Activated CD4-positive, alpha-beta T cell treated with anti-CD3 and anti-CD28 coated beads, Interleukin-2, amount 10 ng/mL, durations not matched to agents 24 days and 14 days (primary cell): ENCODE data around the gene NAB2. TPM values are rescaled to one million over a fixed set of nuclear protein-coding genes. Genes with fewer than 3 reads are reported as not detected.

ENCODE experiments used
- DNase-seq: peaks from one replicate; pipeline ENCODE4 v3.0.0; 2022
- H3K27ac Mint-ChIP-seq: one replicate; pipeline ENCODE4 v1.8.0; 2022; ENCODE audit warnings: mild to moderate bottlenecking, mixed read lengths
- H3K27me3 Mint-ChIP-seq: one replicate; pipeline ENCODE4 v1.8.0; 2022; ENCODE audit warnings: mixed read lengths
- H3K36me3 Mint-ChIP-seq: one replicate; pipeline ENCODE4 v1.8.0; 2022; ENCODE audit warnings: low read depth, mild to moderate bottlenecking, mixed read lengths
- H3K4me1 Mint-ChIP-seq: one replicate; pipeline ENCODE4 v1.8.0; 2021; ENCODE audit warnings: mixed read lengths
- H3K4me3 Mint-ChIP-seq: one replicate; pipeline ENCODE4 v1.8.0; 2022; ENCODE audit warnings: mild to moderate bottlenecking, moderate library complexity, mixed read lengths
- H3K9me3 Mint-ChIP-seq: one replicate; pipeline ENCODE4 v1.8.0; 2021; ENCODE audit warnings: mixed read lengths
- intact Hi-C: fragments of 100-400 bp; cut with micrococcal nuclease; formaldehyde crosslinking; loops from one replicate; pipeline ENCODE4 v1.15.1; 2023
- total RNA-seq: library from RNA; stranded (reverse); gene quantifications from 2 replicates; pipeline ENCODE4 v1.2.3, GENCODE V29; 2022

NAB2 gene
- total RNA-seq, 1 donor from 2014 or later, result 76.7 TPM

DNA sequence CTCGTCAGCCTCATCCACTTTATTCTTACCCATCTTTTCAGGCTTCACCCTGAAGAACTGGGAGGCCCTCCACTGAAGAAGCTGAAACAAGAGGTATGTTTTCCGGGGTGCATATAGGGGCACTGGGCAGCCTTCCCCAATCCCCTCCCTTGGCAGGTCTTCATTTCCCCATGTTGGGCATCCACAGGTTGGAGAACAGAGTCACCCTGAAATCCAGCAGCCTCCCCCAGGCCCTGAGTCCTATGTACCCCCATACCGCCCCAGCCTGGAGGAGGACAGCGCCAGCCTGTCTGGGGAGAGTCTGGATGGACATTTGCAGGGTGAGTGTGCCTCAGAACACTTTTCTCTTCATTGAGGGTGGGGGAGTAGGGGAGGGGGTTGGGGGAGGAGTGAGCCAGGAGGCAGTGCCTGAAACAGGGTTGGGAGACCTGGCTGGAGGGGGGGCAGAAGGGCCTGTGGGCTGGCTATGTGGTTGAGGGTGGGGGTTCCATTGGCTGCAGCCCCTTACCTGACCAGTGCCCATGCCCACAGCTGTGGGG lies 4.0 kb downstream of the NAB2 start:
- intact Hi-C loops, result loop anchor here (1.0 to 2.0 kb wide), 2 partner anchors 14 to 24 kb away; partner anchors contain the start of gene NEMP1
- peaks cover 62% of the 10 kb centered on the region for H3K4me1 Mint-ChIP-seq
- DNase-seq, result no peak
- H3K27me3 Mint-ChIP-seq, result no peaks in the 10 kb centered on the region
- H3K27ac Mint-ChIP-seq, result peak overlapping the region; percentile 87
- H3K9me3 Mint-ChIP-seq, result no peaks in the 10 kb centered on the region
- peaks cover 69% of the 10 kb centered on the region for H3K36me3 Mint-ChIP-seq
- H3K4me3 Mint-ChIP-seq, result peak overlapping the region; percentile 96

DNA sequence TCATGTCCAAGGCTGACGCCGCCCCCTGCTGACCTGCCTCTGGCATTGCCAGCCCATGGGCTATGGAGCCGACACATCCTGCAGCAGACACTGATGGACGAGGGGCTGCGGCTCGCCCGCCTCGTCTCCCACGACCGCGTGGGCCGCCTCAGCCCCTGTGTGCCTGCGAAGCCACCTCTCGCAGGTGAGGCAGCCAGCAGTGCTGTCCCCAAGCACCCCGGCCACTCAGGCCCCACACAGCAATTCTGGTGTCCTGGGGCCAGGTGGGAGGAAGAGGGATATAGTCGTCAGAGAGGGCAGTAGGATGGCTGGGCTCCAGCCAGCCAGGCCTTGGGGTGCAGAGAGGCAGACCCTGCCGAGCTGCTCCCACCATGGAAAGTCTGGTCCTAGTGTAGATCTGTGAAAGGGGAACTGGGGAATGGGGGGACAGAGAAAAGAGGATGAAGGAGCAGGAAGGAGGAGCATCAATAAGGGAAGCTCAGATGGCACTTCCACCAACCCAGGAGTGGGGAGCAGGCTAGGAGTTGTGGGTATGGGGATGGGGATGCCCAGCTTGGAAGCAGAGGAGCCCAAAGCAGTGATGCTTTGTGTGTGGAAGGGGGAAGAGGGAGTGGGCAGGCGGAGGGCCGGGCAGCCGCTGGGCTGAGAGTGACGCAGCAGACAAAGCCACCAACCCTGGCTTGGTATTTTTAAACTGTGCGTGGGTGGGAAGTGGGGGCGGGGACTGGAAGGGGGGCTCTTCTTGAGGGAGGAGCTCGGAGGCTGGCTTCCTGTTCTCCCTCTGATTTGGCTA lies 4.7 kb downstream of the NAB2 start:
- peak overlapping the region; percentile 87 for H3K27ac Mint-ChIP-seq
- peaks cover 58% of the 10 kb centered on the region for H3K4me1 Mint-ChIP-seq
- peak; percentile 87 for DNase-seq
- peaks cover 71% of the 10 kb centered on the region for H3K36me3 Mint-ChIP-seq
- H3K4me3 Mint-ChIP-seq, result peak overlapping the region; percentile 96
- H3K27me3 Mint-ChIP-seq, result no peaks in the 10 kb centered on the region
- intact Hi-C loops, result loop anchor here (1.0 to 2.0 kb wide), 2 partner anchors 15 to 24 kb away; partner anchors contain the start of gene NEMP1
- no peaks in the 10 kb centered on the region for H3K9me3 Mint-ChIP-seq

DNA sequence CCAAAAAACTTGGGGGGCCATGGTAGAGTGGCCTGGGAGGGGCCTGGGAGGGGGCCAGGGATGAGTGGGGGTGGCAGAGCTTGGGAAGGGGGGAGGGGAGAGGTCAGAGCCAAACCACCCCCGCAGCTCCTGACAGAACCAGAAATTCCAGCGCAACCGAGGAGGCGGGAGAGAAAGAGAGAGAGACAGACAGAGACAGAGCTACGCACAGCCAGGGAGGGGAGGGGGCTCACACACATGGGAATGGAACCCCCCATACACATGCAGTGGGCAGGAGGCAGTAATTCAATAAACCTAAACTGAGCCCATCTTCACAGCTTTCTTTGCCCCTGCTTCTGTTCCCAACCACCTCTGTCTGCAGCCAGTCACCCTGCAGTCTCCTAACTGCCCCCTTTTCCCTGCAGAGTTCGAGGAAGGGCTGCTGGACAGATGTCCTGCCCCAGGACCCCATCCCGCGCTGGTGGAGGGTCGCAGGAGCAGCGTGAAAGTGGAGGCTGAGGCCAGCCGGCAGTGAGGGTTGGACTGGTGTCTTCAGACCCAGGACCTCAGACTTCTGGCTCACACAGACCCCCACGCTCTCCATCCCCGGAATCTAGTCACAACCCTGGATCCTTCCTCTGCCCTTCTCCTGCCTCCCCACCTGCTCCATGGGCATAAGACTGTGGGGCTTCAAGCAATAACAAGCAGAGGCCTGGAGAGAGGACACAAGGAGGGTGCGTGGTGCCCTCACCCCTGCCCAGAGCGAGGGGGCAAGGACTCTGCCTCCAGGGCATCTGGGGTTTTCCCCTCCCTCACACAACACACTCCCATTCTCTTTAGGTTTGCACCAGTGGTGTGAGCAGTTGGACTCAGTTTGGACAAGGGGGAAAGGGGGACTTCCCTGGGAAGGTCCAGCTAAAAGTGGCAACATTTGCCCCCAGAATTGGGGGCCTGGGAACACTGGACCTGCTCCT lies 5.6 kb downstream of the NAB2 start:
- peaks cover 78% of the 10 kb centered on the region for H3K36me3 Mint-ChIP-seq
- H3K27me3 Mint-ChIP-seq, result no peaks in the 10 kb centered on the region
- DNase-seq, result no peak
- peaks cover 65% of the 10 kb centered on the region for H3K4me1 Mint-ChIP-seq
- peak overlapping the region; percentile 76 for H3K27ac Mint-ChIP-seq
- peak overlapping the region; percentile 96 for H3K4me3 Mint-ChIP-seq
- intact Hi-C loops, result no loop called here
- no peaks in the 10 kb centered on the region for H3K9me3 Mint-ChIP-seq

DNA sequence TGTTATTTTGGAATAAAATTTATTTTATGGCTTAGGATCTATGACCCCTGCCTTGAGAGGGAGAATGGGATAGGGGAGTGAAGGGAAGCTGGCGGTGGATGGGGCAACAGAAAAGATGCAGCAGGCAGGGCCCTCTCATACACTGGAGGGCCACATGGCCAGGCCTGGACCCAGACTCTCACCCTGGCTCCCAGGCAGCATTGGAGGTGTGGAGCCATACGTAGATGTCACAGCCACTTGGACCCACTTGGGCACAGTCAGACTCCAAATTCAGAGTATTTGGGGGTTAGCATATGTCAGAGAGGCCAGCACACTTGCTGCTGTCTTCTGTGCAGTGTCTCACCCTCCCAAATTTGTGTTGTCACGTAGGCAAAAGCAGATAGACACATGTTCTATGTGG lies 6.5 kb downstream of the NAB2 start:
- DNase-seq, result no peak
- H3K36me3 Mint-ChIP-seq, result peaks cover 81% of the 10 kb centered on the region
- H3K27ac Mint-ChIP-seq, result peak overlapping the region; percentile 77
- intact Hi-C loops, result no loop called here
- no peaks in the 10 kb centered on the region for H3K27me3 Mint-ChIP-seq
- H3K4me1 Mint-ChIP-seq, result peaks cover 62% of the 10 kb centered on the region
- no peak overlapping the region for H3K4me3 Mint-ChIP-seq
- no peaks in the 10 kb centered on the region for H3K9me3 Mint-ChIP-seq

DNA sequence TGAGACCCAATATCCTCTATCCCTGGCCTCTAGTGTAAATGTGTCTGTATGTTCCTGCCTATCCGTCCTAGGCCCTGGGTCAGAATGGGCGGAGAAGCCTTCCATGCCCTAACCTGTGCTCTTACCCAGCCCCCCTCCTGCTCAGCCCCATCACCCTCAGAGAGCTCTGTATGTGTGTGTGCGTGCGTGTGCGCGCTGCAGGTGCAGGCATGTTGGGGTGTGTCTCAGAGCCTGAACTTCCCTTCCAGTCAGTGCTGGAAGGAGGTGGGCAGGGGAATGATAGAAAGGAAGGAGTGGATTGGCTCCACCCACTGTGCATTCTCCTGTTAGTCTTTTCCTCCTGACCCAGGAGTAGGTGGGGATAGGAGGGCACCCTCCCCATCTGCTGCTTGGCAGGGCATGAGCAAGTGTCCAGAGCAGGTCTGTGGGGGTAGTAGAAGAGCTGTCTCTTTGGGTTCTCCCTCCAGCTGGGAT lies 7.2 kb downstream of the NAB2 start:
- intact Hi-C loops, result no loop called here
- Mint-ChIP-seq H3K4me1 (peaks cover 56% of the 10 kb centered on the region), H3K27ac (peak overlapping the region; percentile 77), H3K9me3 (no peaks in the 10 kb centered on the region), H3K36me3 (peaks cover 75% of the 10 kb centered on the region), H3K4me3 (no peak overlapping the region), H3K27me3 (no peaks in the 10 kb centered on the region)
- no peak for DNase-seq

DNA sequence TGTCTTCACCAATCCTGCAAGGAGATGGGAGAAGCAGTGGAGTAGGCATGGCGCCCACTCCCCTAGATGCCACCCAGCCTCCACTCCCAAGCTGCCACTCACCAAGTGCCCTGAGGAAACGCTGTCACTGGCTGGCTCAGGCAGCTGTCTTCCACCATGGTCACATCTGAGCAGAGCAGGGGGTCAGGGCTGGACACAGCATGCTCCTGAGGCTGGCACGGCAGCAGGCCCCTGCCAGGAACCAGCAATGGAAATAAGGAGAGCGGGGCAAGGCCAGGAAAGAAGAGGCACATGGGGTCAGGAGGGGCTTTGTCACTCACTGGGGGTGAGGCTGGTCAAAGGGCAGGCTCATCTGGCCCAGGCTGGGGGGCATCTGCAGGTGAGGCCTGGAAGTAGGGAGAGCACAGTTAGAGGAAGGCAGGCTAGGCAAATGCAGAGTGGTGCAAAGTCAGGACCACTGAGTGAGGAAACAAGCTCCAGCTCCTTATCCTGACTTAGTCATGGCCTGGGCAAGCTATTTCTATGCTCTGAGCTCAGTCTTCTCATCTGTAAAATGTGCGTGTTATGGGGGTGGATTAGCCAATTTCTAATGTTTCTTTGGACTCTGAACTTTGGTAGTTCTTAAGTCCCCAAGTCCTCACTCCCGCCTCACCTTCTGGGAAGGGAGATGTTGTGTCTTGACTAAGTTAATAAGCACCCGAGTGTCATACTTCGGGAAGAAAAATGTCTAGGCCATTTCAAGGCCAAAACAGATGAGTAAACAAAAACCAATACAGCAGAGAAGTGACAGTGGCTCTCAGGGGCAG lies 8.0 kb downstream of the NAB2 start:
- no peaks in the 10 kb centered on the region for H3K9me3 Mint-ChIP-seq
- no peak overlapping the region for H3K4me3 Mint-ChIP-seq
- peak overlapping the region; percentile 77 for H3K27ac Mint-ChIP-seq
- intact Hi-C loops, result no loop called here
- H3K36me3 Mint-ChIP-seq, result peaks cover 73% of the 10 kb centered on the region
- DNase-seq, result no peak
- no peaks in the 10 kb centered on the region for H3K27me3 Mint-ChIP-seq
- H3K4me1 Mint-ChIP-seq, result peaks cover 50% of the 10 kb centered on the region

DNA sequence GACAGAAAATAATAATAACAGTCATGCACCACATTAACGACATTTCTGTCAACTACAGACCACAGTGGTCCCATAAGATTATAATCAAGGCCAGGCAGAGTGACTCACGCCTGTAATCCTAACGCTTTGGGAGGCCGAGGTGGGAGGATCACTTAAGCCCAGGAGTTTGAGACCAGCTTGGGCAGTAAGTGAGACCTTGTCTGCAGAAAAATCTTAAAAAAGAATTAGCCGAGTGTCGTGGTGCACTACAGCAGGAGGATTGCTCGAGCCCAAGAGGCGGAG lies 8.6 kb downstream of the NAB2 start:
- no peak for DNase-seq
- H3K27me3 Mint-ChIP-seq, result no peaks in the 10 kb centered on the region
- no peaks in the 10 kb centered on the region for H3K9me3 Mint-ChIP-seq
- H3K27ac Mint-ChIP-seq, result no peak overlapping the region
- H3K4me1 Mint-ChIP-seq, result peaks cover 48% of the 10 kb centered on the region
- peaks cover 73% of the 10 kb centered on the region for H3K36me3 Mint-ChIP-seq
- intact Hi-C loops, result no loop called here
- H3K4me3 Mint-ChIP-seq, result no peak overlapping the region

DNA sequence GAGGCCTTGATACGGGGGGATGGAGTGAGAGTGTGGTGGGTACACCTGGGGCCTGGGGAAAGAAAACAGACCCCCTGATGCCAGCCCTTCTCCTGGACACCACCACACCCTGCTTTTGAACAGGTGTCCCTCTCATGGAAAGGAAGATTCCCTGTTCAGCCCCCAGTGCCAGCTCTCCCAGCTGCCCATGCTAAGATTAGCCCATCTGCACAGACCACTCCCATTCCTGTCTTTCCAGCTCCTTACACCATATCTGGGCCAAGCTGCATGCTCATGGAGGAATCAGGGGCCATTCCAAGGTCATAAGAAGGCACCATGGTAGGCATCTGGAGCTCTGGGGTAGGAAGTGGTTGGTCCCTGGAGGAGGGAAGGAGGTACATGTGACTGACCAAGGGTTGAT lies 9.6 kb downstream of the NAB2 start:
- Mint-ChIP-seq H3K4me1 (peaks cover 38% of the 10 kb centered on the region), H3K27me3 (no peaks in the 10 kb centered on the region), H3K36me3 (peaks cover 71% of the 10 kb centered on the region), H3K9me3 (no peaks in the 10 kb centered on the region), H3K27ac (no peak overlapping the region), H3K4me3 (no peak overlapping the region)
- intact Hi-C loops, result no loop called here
- DNase-seq, result no peak

DNA sequence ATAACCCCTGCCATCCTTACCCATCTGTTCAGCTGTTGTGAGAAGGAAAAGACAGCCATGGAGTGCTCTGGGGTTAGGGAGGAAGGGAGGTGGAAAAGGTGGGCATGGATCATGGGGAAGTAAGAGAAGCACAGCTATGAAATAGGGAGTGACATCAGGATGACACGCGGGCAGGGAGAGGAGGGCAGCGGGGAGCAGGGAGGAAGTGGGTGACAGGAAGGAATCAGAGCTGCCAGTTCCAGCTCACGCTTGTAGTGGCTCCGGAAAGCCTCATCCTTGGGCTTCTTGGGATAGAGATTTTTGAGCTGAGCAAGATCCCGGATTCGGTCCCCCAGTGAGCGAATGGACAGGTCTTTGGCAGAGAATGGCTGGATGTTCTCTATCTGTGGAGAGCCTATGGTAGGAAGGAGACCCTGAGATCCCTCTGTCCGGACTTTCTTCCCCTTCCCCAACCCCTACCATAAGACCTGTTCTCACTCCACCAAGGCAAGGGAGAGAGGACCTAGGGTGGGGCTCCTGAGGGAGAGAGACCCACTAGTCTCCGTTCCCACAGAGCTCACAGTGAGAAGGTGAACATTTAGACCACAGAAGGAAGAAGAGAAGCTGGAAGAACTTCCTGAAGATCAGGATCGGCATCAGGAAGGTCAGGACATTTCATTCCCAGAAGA lies 10.3 kb downstream of the NAB2 start:
- H3K9me3 Mint-ChIP-seq, result no peaks in the 10 kb centered on the region
- H3K27me3 Mint-ChIP-seq, result no peaks in the 10 kb centered on the region
- peaks cover 37% of the 10 kb centered on the region for H3K4me1 Mint-ChIP-seq
- H3K4me3 Mint-ChIP-seq, result no peak overlapping the region
- peaks cover 74% of the 10 kb centered on the region for H3K36me3 Mint-ChIP-seq
- intact Hi-C loops, result no loop called here
- DNase-seq, result no peak
- peak overlapping the region; percentile 43 for H3K27ac Mint-ChIP-seq

DNA sequence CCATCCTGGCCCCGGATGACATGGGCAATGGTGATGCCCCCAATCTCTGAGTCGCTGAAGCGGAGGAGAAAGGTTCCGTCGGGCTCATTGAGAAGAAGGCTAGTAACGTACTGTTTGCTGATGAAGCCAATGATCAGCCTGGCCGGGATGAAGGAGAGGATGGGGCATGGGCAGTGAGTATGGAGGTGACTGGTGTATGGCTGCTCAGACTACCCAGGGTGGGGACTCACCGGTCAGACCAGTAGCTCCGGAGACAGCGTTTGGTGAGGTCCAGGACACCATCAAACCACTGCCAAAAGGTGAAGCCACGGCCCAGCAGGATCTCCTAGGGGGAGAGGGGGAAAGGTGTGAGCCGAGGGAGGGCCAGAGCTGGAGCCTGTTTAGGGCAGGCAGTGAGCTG lies 10.9 kb downstream of the NAB2 start:
- no peak overlapping the region for H3K4me3 Mint-ChIP-seq
- no peaks in the 10 kb centered on the region for H3K27me3 Mint-ChIP-seq
- H3K27ac Mint-ChIP-seq, result peak overlapping the region; percentile 26
- H3K4me1 Mint-ChIP-seq, result peaks cover 34% of the 10 kb centered on the region
- no peaks in the 10 kb centered on the region for H3K9me3 Mint-ChIP-seq
- DNase-seq, result no peak
- intact Hi-C loops, result no loop called here
- H3K36me3 Mint-ChIP-seq, result peaks cover 76% of the 10 kb centered on the region

DNA sequence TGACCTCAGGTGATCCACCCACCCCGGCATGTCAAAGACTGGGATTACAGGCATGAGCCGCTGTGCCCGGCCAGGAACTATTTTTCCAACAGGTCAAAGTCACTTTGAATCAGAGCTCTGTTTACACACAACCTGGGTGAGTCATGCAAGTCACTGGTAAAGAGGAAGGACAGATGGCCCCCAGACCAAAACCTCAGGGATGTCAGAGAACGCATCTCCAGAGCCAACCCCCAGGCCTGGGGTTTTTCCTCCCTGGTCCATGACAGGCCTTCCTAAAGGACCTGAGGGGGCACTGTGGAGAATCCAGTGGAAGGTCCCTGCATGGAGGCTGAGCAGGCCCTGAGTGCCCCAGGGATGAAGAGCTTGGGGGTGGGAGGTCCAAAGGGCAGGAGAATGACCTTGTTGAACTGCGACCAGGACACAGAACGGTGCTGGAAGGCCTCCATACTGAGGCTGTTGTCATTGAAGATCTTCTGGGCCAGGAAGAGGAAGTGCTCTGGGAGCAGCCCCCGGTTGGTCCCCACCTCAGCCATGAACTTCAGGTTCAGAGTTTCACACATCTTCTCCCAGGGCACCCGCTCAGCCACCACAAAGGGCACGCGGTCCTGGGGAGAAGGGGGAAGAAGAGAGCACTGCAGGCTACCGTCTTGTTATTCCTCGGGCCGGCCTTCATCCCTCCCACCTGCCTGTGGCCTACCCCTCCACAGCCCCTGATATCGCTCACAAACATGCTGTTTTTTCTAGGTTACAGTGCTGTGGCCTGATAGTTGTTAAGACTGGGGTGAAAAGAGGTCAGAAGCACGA lies 13.2 kb downstream of the NAB2 start:
- Mint-ChIP-seq H3K36me3 (peaks cover 78% of the 10 kb centered on the region), H3K4me1 (peaks cover 28% of the 10 kb centered on the region), H3K9me3 (no peaks in the 10 kb centered on the region), H3K27me3 (no peaks in the 10 kb centered on the region), H3K27ac (peak overlapping the region; percentile 53), H3K4me3 (no peak overlapping the region)
- intact Hi-C loops, result no loop called here
- DNase-seq, result no peak

DNA sequence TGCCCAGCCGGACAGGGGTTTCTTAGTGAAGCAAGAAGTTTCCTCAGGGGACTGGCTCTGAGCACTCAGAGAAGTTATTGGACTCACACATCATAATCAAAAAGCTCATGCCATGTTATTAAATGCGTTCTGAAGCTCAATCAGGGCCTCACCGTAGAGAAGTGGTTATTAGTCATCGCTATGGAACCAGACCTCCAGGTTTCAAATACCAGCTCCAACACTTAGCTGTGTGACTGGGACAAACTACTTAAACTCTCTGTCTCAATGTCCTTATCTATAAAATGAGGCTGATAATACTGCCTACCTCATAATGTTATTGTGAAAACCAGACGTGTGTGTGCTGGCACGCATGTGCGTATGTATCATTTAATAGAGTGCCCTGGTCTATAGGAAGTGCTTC lies 14.9 kb downstream of the NAB2 start:
- H3K27ac Mint-ChIP-seq, result no peak overlapping the region
- H3K4me1 Mint-ChIP-seq, result peaks cover 39% of the 10 kb centered on the region
- intact Hi-C loops, result no loop called here
- no peaks in the 10 kb centered on the region for H3K27me3 Mint-ChIP-seq
- no peak for DNase-seq
- H3K36me3 Mint-ChIP-seq, result peaks cover 83% of the 10 kb centered on the region
- H3K4me3 Mint-ChIP-seq, result no peak overlapping the region
- no peaks in the 10 kb centered on the region for H3K9me3 Mint-ChIP-seq
